Liver (tissue), 9 donors: ENCODE measurements around the gene FCN1. TPM values are rescaled to one million over a fixed set of nuclear protein-coding genes. Genes with fewer than 3 reads are reported as not detected.

Source experiments
- DNase-seq: peaks from one replicate; pipeline ENCODE4 v3.0.0-alpha.2; 2017; ENCODE audit warnings: low spot score
- H3K27ac ChIP-seq, 2 donors: one replicate each; pipeline ENCODE4 v1.7.0; 2013; ENCODE audit warnings: inconsistent platforms in 2 of 2, low read length in 2 of 2, control low read depth in 1 of 2, low read depth in 1 of 2, mild to moderate bottlenecking in 1 of 2
- H3K27me3 ChIP-seq, 4 donors: one replicate each; pipeline versions ENCODE4 v1.6.1 to v1.7.0; 2013; ENCODE audit warnings: low read length in 3 of 4, inconsistent platforms in 1 of 4, mild to moderate bottlenecking in 1 of 4, moderate library complexity in 1 of 4; ENCODE audit not compliant: control insufficient read depth in 4 of 4, insufficient read depth in 4 of 4
- H3K36me3 ChIP-seq, 4 donors: one replicate each; pipeline versions ENCODE4 v1.6.1 to v1.7.0; 2013; ENCODE audit warnings: low read length in 3 of 4, mild to moderate bottlenecking in 3 of 4, low read depth in 1 of 4, moderate library complexity in 1 of 4; ENCODE audit not compliant: control insufficient read depth in 4 of 4, insufficient read depth in 3 of 4
- H3K4me1 ChIP-seq, 4 donors: one replicate each; pipeline versions ENCODE4 v1.6.1 to v1.7.0; 2013; ENCODE audit warnings: low read length in 3 of 4, mild to moderate bottlenecking in 3 of 4, moderate library complexity in 1 of 4; ENCODE audit not compliant: control insufficient read depth in 4 of 4, insufficient read depth in 4 of 4
- H3K4me3 ChIP-seq, 3 donors: one replicate each; pipeline versions ENCODE4 v1.6.1 to v1.7.0; 2013; ENCODE audit warnings: low read length in 3 of 3, control low read depth in 1 of 3, low read depth in 1 of 3, mild to moderate bottlenecking in 1 of 3
- H3K9ac ChIP-seq, 2 donors: one replicate each; pipeline ENCODE4 v1.7.0; 2013; ENCODE audit warnings: low read length in 2 of 2, mild to moderate bottlenecking in 2 of 2, moderate library complexity in 2 of 2, control low read depth in 1 of 2, low read depth in 1 of 2
- H3K9me3 ChIP-seq, 4 donors: one replicate each; pipeline versions ENCODE4 v1.6.1 to v1.7.0; 2013; ENCODE audit warnings: low read length in 3 of 4; ENCODE audit not compliant: control insufficient read depth in 4 of 4
- EGR1 ChIP-seq, 2 donors: IDR thresholded peaks; 2 replicates each; pipeline ENCODE4 v1.6.1; 2016 to 2018; ENCODE audit warnings: antibody characterized with exemption in 2 of 2, low read depth in 2 of 2
- FOXA1 ChIP-seq: IDR thresholded peaks from 2 replicates; pipeline ENCODE4 v1.6.1; 2016; ENCODE audit warnings: antibody characterized with exemption
- FOXA2 ChIP-seq: IDR thresholded peaks from 2 replicates; pipeline ENCODE4 v1.6.1; 2016; ENCODE audit warnings: antibody characterized with exemption
- GABPA ChIP-seq, 2 donors: IDR thresholded peaks in 1 of 2; conservative IDR thresholded peaks in 1 of 2; 2 replicates each; pipeline ENCODE4 v1.6.1; 2016; ENCODE audit warnings: antibody characterized with exemption in 2 of 2, mild to moderate bottlenecking in 1 of 2, moderate library complexity in 1 of 2
- HNF4A ChIP-seq, 2 donors: conservative IDR thresholded peaks; 2 replicates each; pipeline ENCODE4 v1.6.1; 2016; ENCODE audit warnings: antibody characterized with exemption in 2 of 2, mild to moderate bottlenecking in 2 of 2
- HNF4G ChIP-seq: IDR thresholded peaks from 2 replicates; pipeline ENCODE4 v1.6.1; 2016; ENCODE audit warnings: antibody characterized with exemption
- JUND ChIP-seq, 2 donors: IDR thresholded peaks; 2 replicates each; pipeline ENCODE4 v1.6.1; 2016; ENCODE audit warnings: antibody characterized with exemption in 2 of 2
- NR2F2 ChIP-seq: IDR thresholded peaks from 2 replicates; pipeline ENCODE4 v1.6.1; 2016; ENCODE audit warnings: antibody characterized with exemption
- RAD21 ChIP-seq, 2 donors: IDR thresholded peaks; 2 replicates each; pipeline ENCODE4 v1.6.1; 2016; ENCODE audit warnings: antibody characterized with exemption in 2 of 2, mild to moderate bottlenecking in 2 of 2
- SP1 ChIP-seq: IDR thresholded peaks from 2 replicates; pipeline ENCODE4 v1.6.1; 2018; ENCODE audit warnings: antibody characterized with exemption, mild to moderate bottlenecking
- TAF1 ChIP-seq: conservative IDR thresholded peaks from 2 replicates; pipeline ENCODE4 v1.6.1; 2016; ENCODE audit warnings: antibody characterized with exemption, mild to moderate bottlenecking
- YY1 ChIP-seq: IDR thresholded peaks from 2 replicates; pipeline ENCODE4 v1.6.1; 2016; ENCODE audit warnings: antibody characterized with exemption, mild to moderate bottlenecking
- WGBS: extraction: QIAGEN DNeasy Blood & Tissue Kit; methylation state at CpG from one replicate; pipeline ENCODE4 v1.1.7; 2013; 5-methylcytosine and 5-hydroxymethylcytosine counted together
- polyA plus RNA-seq, 2 donors: library from polyadenylated mRNA; stranded (reverse) in 1 of 2; unstranded in 1 of 2; fragments of 200-250 nt in 1 of 2; fragments of >200 nt in 1 of 2; fragmentation: Nextera tagmentation in 1 of 2; extraction: Ambion mirVana in 1 of 2; gene quantifications; one replicate each; pipeline versions ENCODE4 v1.2.1 to v1.2.3, GENCODE V29; 2013 to 2015
- total RNA-seq, 2 donors: library from RNA; depleted of rRNA; stranded (reverse); fragments of >200 nt; gene quantifications; one replicate each; pipeline ENCODE4 v1.2.3, GENCODE V29; 2014
- TF ChIP-seq, protein P1 (sequence below): IDR thresholded peaks from 2 replicates; pipeline ENCODE4 v1.6.1; 2016; ENCODE audit warnings: antibody characterized with exemption, mild to moderate bottlenecking
- TF ChIP-seq, protein P2 (sequence below): IDR thresholded peaks from 2 replicates; pipeline ENCODE4 v1.6.1; 2016; ENCODE audit warnings: antibody characterized with exemption
- TF ChIP-seq, protein P3 (sequence below): IDR thresholded peaks from 2 replicates; pipeline ENCODE4 v1.6.1; 2016; ENCODE audit warnings: antibody characterized with exemption
- TF ChIP-seq, protein P4 (sequence below): fragments of 150-350 bp; IDR thresholded peaks from 2 replicates; pipeline ENCODE4 v1.5.1; 2017; ENCODE audit warnings: improper control_type of control experiment, low read depth, low read length; ENCODE audit not compliant: missing input control
- TF ChIP-seq, protein P5 (sequence below): IDR thresholded peaks from 2 replicates; pipeline ENCODE4 v1.6.1; 2016; ENCODE audit warnings: antibody characterized with exemption
- donor health status: healthy.
- donor health status: healthy.
- donor health status: healthy.
- donor health status: healthy.
- donor health status: healthy.

Gene FCN1
- total and polyA plus RNA-seq, 4 donors = 0.97 to 15.0 (median 5.4) TPM

DNA sequence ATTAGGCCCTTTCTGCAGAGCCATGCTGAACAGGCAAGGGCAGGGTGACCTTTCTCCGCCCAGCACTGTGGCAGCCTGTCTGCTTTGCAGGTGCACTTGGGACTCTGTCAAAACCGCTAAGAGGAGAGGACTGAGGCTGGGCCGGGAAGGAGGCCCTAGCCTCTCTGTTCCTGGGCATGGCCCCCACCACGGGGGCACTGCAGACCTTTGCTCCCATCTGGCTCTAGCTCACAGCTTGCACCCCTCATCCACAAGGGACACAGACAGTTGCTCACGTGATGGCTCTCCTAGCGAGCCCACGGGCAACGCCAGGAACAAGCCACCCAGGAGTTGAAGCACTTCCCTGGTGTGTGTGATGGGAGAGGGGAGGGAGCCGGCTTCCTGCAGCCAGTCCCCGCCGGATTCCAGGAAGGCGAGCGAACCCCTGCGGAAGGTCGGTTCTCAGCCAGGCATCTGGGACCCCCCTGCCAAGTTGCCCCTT, 43.0 kb upstream of the FCN1 start:
- WGBS = 67% methylated on average over 15 of the region's 15 CpGs
- DNase-seq = no peak
- no peak for TF ChIP-seq HNF4A (conservative IDR thresholded peaks at IDR 0.05)
- TF ChIP-seq, protein P1, sequence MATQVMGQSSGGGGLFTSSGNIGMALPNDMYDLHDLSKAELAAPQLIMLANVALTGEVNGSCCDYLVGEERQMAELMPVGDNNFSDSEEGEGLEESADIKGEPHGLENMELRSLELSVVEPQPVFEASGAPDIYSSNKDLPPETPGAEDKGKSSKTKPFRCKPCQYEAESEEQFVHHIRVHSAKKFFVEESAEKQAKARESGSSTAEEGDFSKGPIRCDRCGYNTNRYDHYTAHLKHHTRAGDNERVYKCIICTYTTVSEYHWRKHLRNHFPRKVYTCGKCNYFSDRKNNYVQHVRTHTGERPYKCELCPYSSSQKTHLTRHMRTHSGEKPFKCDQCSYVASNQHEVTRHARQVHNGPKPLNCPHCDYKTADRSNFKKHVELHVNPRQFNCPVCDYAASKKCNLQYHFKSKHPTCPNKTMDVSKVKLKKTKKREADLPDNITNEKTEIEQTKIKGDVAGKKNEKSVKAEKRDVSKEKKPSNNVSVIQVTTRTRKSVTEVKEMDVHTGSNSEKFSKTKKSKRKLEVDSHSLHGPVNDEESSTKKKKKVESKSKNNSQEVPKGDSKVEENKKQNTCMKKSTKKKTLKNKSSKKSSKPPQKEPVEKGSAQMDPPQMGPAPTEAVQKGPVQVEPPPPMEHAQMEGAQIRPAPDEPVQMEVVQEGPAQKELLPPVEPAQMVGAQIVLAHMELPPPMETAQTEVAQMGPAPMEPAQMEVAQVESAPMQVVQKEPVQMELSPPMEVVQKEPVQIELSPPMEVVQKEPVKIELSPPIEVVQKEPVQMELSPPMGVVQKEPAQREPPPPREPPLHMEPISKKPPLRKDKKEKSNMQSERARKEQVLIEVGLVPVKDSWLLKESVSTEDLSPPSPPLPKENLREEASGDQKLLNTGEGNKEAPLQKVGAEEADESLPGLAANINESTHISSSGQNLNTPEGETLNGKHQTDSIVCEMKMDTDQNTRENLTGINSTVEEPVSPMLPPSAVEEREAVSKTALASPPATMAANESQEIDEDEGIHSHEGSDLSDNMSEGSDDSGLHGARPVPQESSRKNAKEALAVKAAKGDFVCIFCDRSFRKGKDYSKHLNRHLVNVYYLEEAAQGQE = no peak
- TF ChIP-seq EGR1 (IDR thresholded peaks at IDR 0.05; ENCODE audit: low read depth in 2 of 2) = no peak
- TF ChIP-seq, protein P2, sequence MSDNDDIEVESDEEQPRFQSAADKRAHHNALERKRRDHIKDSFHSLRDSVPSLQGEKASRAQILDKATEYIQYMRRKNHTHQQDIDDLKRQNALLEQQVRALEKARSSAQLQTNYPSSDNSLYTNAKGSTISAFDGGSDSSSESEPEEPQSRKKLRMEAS = no peak
- no peak for TF ChIP-seq YY1
- TF ChIP-seq SP1 = no peak
- no peak for TF ChIP-seq TAF1
- TF ChIP-seq HNF4G = no peak
- TF ChIP-seq NR2F2 = no peak
- TF ChIP-seq, protein P3, sequence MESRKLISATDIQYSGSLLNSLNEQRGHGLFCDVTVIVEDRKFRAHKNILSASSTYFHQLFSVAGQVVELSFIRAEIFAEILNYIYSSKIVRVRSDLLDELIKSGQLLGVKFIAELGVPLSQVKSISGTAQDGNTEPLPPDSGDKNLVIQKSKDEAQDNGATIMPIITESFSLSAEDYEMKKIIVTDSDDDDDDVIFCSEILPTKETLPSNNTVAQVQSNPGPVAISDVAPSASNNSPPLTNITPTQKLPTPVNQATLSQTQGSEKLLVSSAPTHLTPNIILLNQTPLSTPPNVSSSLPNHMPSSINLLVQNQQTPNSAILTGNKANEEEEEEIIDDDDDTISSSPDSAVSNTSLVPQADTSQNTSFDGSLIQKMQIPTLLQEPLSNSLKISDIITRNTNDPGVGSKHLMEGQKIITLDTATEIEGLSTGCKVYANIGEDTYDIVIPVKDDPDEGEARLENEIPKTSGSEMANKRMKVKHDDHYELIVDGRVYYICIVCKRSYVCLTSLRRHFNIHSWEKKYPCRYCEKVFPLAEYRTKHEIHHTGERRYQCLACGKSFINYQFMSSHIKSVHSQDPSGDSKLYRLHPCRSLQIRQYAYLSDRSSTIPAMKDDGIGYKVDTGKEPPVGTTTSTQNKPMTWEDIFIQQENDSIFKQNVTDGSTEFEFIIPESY = no peak
- TF ChIP-seq FOXA1 = no peak
- no peak for TF ChIP-seq GABPA (IDR thresholded peaks at IDR 0.05 in 1 of 2, conservative IDR thresholded peaks at IDR 0.05 in 1 of 2)
- TF ChIP-seq JUND (IDR thresholded peaks at IDR 0.05) = no peak
- no peak for TF ChIP-seq FOXA2
- no peak for TF ChIP-seq RAD21 (IDR thresholded peaks at IDR 0.05)
- TF ChIP-seq, protein P4, sequence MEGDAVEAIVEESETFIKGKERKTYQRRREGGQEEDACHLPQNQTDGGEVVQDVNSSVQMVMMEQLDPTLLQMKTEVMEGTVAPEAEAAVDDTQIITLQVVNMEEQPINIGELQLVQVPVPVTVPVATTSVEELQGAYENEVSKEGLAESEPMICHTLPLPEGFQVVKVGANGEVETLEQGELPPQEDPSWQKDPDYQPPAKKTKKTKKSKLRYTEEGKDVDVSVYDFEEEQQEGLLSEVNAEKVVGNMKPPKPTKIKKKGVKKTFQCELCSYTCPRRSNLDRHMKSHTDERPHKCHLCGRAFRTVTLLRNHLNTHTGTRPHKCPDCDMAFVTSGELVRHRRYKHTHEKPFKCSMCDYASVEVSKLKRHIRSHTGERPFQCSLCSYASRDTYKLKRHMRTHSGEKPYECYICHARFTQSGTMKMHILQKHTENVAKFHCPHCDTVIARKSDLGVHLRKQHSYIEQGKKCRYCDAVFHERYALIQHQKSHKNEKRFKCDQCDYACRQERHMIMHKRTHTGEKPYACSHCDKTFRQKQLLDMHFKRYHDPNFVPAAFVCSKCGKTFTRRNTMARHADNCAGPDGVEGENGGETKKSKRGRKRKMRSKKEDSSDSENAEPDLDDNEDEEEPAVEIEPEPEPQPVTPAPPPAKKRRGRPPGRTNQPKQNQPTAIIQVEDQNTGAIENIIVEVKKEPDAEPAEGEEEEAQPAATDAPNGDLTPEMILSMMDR = no peak
- TF ChIP-seq, protein P5, sequence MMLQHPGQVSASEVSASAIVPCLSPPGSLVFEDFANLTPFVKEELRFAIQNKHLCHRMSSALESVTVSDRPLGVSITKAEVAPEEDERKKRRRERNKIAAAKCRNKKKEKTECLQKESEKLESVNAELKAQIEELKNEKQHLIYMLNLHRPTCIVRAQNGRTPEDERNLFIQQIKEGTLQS = no peak

DNA sequence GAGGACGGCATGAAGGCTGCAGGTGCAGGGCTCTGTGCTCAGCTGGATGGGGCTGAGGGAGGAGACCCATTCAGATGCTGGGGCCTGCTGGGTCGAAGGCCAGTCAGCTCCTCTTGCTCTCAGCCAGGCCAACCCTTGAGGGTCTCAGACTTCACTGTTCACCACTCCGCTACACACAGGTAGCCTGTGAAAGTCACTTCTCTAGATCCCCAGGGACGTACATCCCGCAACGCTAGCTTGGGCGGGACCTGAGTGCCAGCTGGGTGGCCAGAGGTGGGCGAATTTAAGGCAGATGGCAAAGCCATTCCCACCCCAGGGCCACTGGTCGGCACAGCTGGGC, 42.2 kb upstream of the FCN1 start:
- TF ChIP-seq HNF4G (no peak), FOXA2 (no peak), EGR1 (IDR thresholded peaks at IDR 0.05; ENCODE audit: low read depth in 2 of 2) (no peak), NR2F2 (no peak), FOXA1 (no peak), RAD21 (IDR thresholded peaks at IDR 0.05) (no peak)
- TF ChIP-seq, protein P3 = no peak
- TF ChIP-seq, protein P2 = no peak
- TF ChIP-seq, protein P4 = no peak
- 83% methylated on average over 9 of the region's 9 CpGs for WGBS
- DNase-seq = no peak
- H3K4me3 ChIP-seq = no peak overlapping the region
- peaks cover 0 to 3% (median 0%) of the 10 kb centered on the region in 4 donors for H3K9me3 ChIP-seq
- H3K9ac ChIP-seq = no peak overlapping the region
- H3K36me3 ChIP-seq = no peaks in the 10 kb centered on the region
- H3K27ac ChIP-seq = no peak overlapping the region
- no peaks in the 10 kb centered on the region for H3K27me3 ChIP-seq
- H3K4me1 ChIP-seq = no peaks in the 10 kb centered on the region

More for the DNA sequence above, 43.0 kb upstream of the FCN1 start:
- no peaks in the 10 kb centered on the region for H3K4me1 ChIP-seq
- H3K4me3 ChIP-seq = no peak overlapping the region
- H3K27me3 ChIP-seq = no peaks in the 10 kb centered on the region
- H3K9ac ChIP-seq = no peak overlapping the region
- no peaks in the 10 kb centered on the region for H3K36me3 ChIP-seq
- no peak overlapping the region for H3K27ac ChIP-seq
- H3K9me3 ChIP-seq = peaks cover 0 to 3% (median 0%) of the 10 kb centered on the region in 4 donors
